ENCODE data around the gene MBLAC2. TPM values are rescaled to one million over a fixed set of nuclear protein-coding genes. Genes with fewer than 3 reads are reported as not detected.

MBLAC2 gene
- total RNA-seq, 2 donors from 2014 or later: 3.5 to 5.0 TPM

DNA sequence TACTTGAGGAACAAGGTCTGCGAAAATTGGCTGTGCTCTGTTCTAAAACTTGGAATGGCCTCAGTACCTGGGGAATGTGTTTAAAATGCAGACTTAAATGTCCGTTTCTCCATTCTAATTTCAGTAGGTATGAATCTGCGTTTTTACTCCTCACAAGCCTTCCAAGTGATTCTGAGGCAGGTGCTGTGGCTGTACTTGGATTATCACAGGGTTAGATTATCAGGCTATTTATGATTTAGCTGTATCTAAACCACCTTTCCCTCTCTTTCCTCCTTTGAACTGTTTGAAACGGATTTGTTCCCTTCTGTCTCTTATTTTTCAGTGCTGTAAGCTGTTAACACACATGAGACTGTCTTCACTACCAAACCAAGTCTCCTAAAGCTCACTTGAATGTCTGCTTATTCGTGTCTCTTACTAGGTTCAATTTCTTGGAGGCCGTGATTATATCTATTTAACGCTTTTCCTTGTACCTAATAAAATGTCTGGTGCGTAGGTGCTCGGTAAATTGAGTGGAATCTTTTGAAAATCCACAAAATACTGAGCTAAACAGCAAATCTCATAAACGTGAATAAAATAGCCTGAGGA is 64.3 kb downstream of the MBLAC2 start:
- TF ChIP-seq, protein P1, sequence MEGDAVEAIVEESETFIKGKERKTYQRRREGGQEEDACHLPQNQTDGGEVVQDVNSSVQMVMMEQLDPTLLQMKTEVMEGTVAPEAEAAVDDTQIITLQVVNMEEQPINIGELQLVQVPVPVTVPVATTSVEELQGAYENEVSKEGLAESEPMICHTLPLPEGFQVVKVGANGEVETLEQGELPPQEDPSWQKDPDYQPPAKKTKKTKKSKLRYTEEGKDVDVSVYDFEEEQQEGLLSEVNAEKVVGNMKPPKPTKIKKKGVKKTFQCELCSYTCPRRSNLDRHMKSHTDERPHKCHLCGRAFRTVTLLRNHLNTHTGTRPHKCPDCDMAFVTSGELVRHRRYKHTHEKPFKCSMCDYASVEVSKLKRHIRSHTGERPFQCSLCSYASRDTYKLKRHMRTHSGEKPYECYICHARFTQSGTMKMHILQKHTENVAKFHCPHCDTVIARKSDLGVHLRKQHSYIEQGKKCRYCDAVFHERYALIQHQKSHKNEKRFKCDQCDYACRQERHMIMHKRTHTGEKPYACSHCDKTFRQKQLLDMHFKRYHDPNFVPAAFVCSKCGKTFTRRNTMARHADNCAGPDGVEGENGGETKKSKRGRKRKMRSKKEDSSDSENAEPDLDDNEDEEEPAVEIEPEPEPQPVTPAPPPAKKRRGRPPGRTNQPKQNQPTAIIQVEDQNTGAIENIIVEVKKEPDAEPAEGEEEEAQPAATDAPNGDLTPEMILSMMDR (conservative IDR thresholded peaks at IDR 0.05): peak; percentile 11
- Histone ChIP-seq H3K4me3 (ENCODE audit: low read length) (peak overlapping the region; percentile 92), H3K36me3 (ENCODE audit: control insufficient read depth, insufficient read depth, low read length) (peaks cover 12% of the 10 kb centered on the region), H3K27ac (ENCODE audit: low read depth, low read length) (peak overlapping the region; percentile 90), H3K9ac (ENCODE audit: extremely low read depth, low read length, poor library complexity, severe bottlenecking) (peak overlapping the region; percentile 83), H3K9me3 (ENCODE audit: control insufficient read depth, low read length) (no peaks in the 10 kb centered on the region), H3K4me1 (ENCODE audit: control insufficient read depth, insufficient read depth, low read length) (no peaks in the 10 kb centered on the region), H3K27me3 (ENCODE audit: control insufficient read depth, insufficient read depth, low read length, poor library complexity, severe bottlenecking) (no peaks in the 10 kb centered on the region)
- H3K27ac Mint-ChIP-seq: no peak overlapping the region
- H3K4me3 Mint-ChIP-seq: no peak overlapping the region
- H3K4me1 Mint-ChIP-seq: peaks cover 12% of the 10 kb centered on the region
- H3K36me3 Mint-ChIP-seq (ENCODE audit: low read depth): peaks cover 1% of the 10 kb centered on the region
- no peaks in the 10 kb centered on the region for H3K9me3 Mint-ChIP-seq
- WGBS, 2 experiments (ENCODE audit: insufficient coverage in 1 of 2, insufficient read length in 1 of 2): 1 to 10% methylated on average over 5 to 10 of the region's 10 CpGs
- H3K27me3 Mint-ChIP-seq (ENCODE audit: insufficient read depth): no peaks in the 10 kb centered on the region
- DNase-seq: no peak

DNA sequence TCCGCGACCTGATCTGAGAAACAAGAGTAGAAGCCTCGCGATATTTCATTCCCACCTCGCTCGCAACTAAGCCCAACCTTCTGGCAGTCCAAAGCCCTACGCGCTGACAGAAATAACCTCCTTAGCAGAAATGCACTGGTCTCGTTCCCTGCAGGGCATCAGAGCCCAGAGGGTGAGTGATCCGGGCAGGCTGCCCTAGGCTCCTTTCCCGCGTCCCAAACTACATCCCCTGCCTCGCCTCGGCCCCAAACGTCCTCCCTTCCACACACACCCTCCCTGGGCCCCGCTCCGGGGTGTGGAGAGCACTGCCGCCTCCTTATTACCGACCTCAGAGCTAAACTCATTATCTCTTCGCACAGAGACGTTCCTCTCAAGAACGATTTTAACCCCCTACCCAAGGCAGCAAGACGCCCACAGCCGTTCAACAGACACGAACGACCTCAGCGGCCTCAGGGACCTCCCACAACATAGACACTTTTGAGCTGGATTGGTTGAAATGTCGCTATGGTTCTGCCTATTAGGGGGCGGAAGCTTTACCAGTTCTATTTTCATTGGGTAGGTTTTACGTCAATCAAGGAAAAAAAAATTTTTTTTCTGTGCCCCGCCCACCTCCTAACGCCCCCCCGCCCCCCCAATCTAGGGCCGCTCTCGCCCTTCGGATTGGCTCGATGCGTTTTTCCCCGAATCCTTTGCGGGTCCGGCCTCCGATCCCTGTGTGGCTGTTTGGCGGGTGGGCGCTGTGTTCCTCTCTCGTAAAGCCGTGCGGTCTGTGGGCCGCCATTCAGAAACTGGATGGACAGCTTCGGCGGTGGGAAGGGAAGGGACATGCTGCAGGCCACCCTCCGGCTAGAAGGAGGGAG is 65.0 kb downstream of the MBLAC2 start, which contains the start of gene CETN3:
Gene CETN3, minus strand, starts transcription at position 439 of the 860 bp plus-strand sequence. Its CDS starts 95 bp downstream, at position 344.
- H3K36me3 ChIP-seq (ENCODE audit: control insufficient read depth, insufficient read depth, low read length): peaks cover 17% of the 10 kb centered on the region
- Mint-ChIP-seq H3K4me1 (peaks cover 14% of the 10 kb centered on the region), H3K9me3 (no peaks in the 10 kb centered on the region), H3K36me3 (ENCODE audit: low read depth) (peaks cover 6% of the 10 kb centered on the region), H3K27me3 (ENCODE audit: insufficient read depth) (no peaks in the 10 kb centered on the region), H3K4me3 (no peak within 1 kb of the TSS), H3K27ac (no peak within 1 kb of the TSS)
- peak within 1 kb of the TSS; percentile 92 for H3K9ac ChIP-seq (ENCODE audit: extremely low read depth, low read length, poor library complexity, severe bottlenecking)
- no peaks in the 10 kb centered on the region for H3K27me3 ChIP-seq (ENCODE audit: control insufficient read depth, insufficient read depth, low read length, poor library complexity, severe bottlenecking)
- H3K4me1 ChIP-seq (ENCODE audit: control insufficient read depth, insufficient read depth, low read length): no peaks in the 10 kb centered on the region
- WGBS, 2 experiments (ENCODE audit: insufficient coverage in 1 of 2, insufficient read length in 1 of 2): 0 to 1% methylated on average over 22 to 51 of the region's 51 CpGs
- peak within 1 kb of the TSS; percentile 92 for H3K4me3 ChIP-seq (ENCODE audit: low read length)
- H3K27ac ChIP-seq (ENCODE audit: low read depth, low read length): peak within 1 kb of the TSS; percentile 95
- TF ChIP-seq, protein P1 (conservative IDR thresholded peaks at IDR 0.05): no peak
- no peaks in the 10 kb centered on the region for H3K9me3 ChIP-seq (ENCODE audit: control insufficient read depth, low read length)
- DNase-seq: peak; percentile 97

DNA sequence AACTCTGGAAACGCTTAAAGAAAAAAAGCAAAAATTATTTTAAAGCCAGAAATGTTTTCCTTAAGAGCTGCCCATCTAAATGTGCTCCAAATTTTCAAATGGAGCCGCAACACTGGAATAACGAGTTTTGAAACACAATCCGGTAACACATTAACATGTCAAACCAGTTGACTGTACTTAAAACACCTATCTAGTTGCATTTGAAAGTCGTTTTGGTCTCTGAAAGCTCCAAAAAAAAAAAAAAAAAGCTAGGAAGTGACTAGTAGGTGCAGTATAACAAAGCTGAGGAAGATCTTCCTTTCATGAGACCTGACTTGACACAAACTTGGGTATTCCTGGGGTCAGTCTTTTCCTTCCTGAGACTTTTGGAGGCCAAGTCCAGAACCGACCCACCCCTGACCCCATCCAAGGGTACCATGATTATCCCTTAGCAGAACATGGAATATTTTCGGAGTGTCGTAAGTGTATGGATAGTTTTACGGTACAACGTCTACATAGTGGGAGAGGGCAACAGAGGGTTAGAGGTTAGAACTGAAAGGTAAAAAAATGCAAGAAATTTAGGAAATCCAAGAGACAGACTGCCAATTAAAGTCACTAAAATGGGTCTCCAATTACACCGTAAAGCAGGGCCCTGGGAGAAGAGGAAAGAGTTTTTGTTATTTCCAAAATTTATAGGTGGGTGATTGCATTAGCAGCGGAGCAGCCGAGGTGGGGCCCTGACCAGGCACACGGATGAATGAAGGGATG is 65.8 kb downstream of the MBLAC2 start:
- Histone ChIP-seq H3K4me1 (ENCODE audit: control insufficient read depth, insufficient read depth, low read length) (no peaks in the 10 kb centered on the region), H3K9me3 (ENCODE audit: control insufficient read depth, low read length) (no peaks in the 10 kb centered on the region), H3K36me3 (ENCODE audit: control insufficient read depth, insufficient read depth, low read length) (peaks cover 25% of the 10 kb centered on the region), H3K4me3 (ENCODE audit: low read length) (peak overlapping the region; percentile 92), H3K27me3 (ENCODE audit: control insufficient read depth, insufficient read depth, low read length, poor library complexity, severe bottlenecking) (no peaks in the 10 kb centered on the region), H3K27ac (ENCODE audit: low read depth, low read length) (peak overlapping the region; percentile 95), H3K9ac (ENCODE audit: extremely low read depth, low read length, poor library complexity, severe bottlenecking) (peak overlapping the region; percentile 92)
- H3K4me1 Mint-ChIP-seq: peaks cover 14% of the 10 kb centered on the region
- no peak overlapping the region for H3K4me3 Mint-ChIP-seq
- peak; percentile 64 for DNase-seq
- H3K27me3 Mint-ChIP-seq (ENCODE audit: insufficient read depth): no peaks in the 10 kb centered on the region
- 11 to 14% methylated on average over 11 to 14 of the region's 14 CpGs for WGBS, 2 experiments (ENCODE audit: insufficient coverage in 1 of 2, insufficient read length in 1 of 2)
- TF ChIP-seq, protein P1 (conservative IDR thresholded peaks at IDR 0.05): no peak
- H3K9me3 Mint-ChIP-seq: no peaks in the 10 kb centered on the region
- H3K27ac Mint-ChIP-seq: no peak overlapping the region
- peaks cover 14% of the 10 kb centered on the region for H3K36me3 Mint-ChIP-seq (ENCODE audit: low read depth)

Data from endodermal cell (in vitro differentiated cells).